HL-60/S4 (cell line): ENCODE measurements around the gene AMBP.
"Not testable (repeated sequence)": the region's sequence is repeated elsewhere in the genome, so short reads cannot be mapped to it uniquely, and the experiment has no call there.

ENCODE experiments used
- in situ Hi-C: fragments of 300-500 bp; cut with MboI; formaldehyde crosslinking; loops from 2 replicates; pipeline ENCODE4 v1.14.3; 2022; ENCODE audit warnings: low sequenced_read_pairs

The AMBP gene

DNA sequence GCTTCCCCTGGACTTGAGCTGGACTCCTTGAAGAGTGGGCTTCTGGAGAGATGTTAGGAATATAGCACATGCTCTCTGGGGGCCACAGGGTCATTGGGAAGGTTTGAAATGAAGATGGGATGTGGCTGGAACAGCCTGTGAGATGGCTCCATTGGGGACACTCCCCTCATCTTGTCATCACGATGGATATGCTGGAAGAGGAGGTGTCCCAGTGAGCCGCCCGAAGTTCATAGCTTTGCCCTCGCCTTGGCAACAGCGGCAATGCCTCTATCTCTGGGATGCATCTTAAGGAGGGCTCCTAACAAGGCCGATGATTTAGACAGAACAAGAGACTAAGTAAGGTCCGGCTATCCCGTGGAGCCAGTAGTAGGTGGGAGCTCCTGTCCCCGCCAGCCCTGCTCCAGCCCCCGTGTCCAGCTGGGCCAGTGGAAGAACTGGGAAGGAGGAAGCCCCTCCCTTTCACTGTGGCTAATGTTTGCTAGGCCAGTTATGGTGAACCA, 23.9 kb downstream of the AMBP start:
- in situ Hi-C loops = no loop called here

DNA sequence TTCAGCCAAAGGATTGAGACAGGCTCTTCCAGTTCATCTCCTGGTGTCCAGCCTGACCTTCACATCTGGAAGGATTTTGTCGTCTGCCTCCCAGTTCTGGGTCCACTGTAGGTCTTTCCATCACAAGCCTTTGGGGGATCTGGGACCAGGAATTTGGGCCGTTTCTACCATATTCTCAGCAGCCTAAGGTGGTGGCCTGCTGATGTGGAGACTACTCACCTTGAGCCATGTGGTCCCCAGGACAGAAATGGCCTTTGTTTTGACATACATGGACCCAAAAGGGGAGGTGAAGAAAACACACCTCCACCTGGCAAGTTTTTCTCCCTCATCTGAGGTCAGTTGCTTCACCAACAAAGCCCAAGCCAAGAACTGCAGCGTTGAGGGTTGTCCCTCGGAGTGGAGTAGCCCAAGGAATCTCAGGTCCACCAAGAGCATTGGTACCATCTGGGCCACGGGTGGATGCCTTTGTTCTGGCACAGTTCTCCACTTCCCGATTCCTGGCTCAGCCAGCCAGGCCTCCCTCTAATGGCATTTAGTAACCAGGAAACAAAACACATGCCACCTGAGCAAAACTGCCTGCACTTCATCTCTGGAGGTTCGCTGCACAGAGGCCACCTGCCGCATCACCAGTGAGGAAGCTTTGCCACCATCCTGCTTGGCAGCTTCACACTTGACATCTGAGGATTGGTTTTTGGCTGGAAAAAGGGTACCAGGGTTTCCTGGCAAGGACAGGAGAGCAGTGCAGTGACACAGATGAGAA, 24.7 kb downstream of the AMBP start:
- in situ Hi-C loops = no loop called here

DNA sequence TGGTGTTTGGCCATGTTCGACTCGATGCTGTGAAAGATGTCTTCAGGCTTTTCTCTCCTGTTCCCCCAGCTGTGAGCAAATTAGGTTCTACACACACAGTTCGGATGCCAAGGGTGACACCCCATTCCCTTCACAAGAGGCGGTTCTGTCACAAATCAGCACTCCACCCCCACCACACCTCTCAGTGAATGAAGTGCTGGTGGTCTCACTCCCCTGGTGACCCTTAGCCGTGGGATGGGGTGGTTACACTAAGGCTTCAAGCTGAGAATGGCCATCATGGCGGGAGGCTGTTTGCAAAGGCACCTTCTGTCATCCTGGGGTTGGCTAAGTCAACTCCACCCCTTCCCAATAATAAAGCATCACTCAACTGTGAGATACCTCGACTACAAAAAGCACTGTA, 26.4 kb downstream of the AMBP start:
- in situ Hi-C loops = no loop called here

DNA sequence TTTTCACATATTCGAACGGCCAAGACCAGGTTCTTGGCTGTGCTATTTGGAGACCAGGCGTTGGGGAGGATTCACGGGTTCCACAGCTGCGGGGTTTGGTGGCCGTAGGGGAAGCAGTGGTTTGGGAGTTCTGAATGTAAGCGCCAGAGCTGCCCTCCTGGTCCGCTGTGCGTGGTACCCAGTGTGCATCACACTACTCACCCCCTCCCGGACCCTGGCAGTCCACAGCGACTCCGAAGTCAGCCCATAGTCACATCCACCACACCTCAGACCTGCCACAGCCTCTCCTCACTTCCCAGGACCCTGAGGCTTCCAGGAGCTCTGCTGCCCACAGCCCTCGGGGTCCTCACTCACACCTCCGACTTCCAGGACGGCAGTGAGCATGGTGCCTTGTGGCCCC, 26.8 kb downstream of the AMBP start:
- in situ Hi-C loops = no loop called here

DNA sequence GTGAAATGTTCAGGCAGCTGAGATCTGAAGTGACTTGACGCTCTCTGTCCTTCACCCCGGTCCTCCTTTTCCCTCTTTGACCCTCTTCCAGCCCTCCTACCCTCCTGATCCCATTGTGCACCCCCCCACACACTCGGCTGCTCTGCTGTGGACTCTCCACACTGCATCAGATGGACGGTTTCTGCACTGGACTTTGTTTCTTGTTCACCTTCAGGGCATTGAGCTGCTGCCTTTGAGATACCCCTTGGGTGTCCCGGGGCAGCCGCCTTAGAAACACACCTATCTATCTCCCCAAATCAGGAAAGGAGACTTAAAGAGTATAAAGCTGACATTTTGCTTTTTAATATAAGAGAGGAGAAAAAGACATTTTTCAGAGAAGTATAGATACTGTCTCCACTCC, 27.5 kb downstream of the AMBP start:
- in situ Hi-C loops = no loop called here

DNA sequence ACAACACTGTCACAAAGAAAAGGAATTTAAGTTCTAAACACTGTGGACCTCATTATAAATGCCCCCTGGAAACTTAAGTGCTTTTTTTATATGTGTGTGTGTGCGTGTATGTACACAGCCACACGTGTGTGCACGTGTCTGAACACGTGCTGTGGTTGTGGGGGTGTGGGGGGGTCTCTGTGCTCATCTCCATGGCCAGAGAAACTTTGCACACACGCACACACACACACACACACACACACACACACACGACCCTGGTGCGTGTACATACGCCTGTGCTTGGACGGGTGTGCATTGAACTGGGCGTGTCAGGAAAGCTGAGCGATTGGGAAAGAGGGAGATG, 27.9 kb downstream of the AMBP start:
- in situ Hi-C loops = no loop called here

DNA sequence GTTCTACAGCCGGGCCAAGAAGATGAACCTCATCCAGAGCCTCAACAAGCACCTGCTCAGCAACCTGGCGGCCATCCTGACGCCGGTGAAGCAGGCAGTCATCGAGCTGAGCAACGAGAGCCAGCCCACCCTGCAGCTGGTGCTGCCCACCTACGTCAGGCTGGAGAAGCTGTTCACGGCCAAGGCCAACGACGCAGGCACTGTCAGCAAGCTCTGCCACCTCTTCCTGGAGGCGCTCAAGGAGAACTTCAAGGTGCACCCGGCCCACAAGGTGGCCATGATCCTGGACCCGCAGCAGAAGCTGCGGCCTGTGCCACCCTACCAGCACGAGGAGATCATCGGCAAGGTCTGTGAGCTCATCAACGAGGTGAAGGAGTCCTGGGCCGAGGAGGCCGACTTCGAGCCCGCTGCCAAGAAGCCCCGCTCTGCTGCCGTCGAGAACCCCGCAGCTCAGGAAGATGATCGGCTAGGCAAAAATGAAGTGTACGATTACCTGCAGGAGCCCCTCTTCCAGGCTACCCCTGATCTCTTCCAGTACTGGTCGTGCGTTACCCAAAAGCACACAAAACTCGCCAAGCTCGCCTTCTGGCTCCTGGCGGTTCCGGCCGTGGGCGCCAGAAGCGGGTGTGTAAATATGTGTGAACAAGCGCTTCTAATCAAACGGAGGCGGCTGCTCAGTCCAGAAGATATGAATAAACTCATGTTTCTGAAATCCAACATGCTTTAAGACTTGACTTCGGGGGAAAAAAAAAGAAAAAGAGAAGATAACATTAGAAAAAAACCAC, 28.5 kb downstream of the AMBP start:
- in situ Hi-C loops = no loop called here

DNA sequence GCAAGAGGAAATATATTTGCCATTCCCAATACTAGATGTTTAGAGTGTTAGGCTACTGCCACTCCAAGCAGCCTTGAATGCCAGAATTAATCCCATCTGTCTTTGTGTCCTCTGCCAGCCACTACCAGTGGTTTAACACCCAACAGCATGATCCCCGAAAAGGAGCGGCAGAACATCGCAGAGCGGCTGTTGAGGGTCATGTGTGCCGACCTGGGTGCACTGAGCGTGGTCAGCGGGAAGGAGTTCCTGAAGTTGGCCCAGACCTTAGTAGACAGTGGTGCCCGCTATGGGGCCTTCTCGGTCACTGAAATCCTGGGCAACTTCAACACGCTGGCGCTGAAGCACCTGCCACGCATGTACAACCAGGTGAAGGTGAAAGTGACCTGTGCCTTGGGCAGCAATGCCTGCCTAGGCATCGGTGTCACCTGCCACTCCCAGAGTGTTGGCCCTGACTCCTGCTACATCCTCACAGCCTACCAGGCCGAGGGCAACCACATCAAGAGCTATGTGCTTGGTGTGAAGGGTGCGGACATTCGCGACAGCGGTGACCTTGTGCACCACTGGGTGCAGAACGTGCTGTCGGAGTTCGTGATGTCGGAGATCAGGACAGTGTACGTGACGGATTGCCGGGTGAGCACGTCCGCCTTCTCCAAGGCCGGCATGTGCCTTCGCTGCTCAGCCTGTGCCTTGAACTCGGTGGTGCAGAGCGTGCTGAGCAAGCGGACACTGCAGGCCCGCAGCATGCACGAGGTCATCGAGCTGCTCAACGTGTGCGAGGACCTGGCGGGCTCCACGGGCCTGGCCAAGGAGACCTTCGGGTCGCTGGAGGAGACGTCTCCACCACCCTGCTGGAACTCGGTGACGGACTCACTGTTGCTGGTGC, 29.3 kb downstream of the AMBP start:
- in situ Hi-C loops = no loop called here

DNA sequence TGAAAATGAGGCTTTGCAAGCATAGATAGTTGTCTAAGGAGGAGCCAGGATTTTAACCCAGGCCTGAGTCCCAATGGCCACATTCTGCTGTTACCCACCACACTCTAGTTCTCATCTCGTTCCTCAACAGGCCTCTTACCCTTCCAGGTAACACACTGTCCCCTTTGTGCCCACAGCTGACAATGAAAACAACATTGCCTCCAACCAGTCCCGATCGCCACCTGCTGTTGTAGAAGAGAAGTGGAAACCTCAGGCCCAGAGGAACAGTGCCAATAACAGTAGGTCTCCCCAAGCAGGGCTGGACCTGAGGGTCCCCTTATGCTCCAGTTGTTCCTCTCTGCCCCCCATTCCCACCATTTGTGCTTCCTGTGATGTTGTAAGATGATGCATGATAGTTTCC, 30.4 kb downstream of the AMBP start:
- in situ Hi-C loops = no loop called here

DNA sequence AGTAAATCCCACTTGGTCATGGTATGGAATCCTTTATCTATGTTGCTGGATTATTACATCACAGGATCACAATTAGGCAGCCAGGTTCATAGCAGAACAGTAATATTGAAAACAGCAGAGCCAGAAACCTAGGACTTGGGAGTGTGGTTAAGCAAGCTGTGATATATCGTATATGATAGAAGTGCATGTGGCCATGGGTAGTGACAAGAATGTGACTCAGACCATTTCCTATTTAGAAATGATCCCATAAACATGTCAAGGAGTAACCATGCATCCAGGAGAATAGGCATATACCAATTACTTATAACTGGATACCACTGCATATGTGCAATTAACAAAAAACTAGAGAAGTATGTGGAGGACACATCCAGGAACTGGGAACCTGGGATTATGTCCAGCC, 31.2 kb downstream of the AMBP start:
- in situ Hi-C loops = no loop called here

DNA sequence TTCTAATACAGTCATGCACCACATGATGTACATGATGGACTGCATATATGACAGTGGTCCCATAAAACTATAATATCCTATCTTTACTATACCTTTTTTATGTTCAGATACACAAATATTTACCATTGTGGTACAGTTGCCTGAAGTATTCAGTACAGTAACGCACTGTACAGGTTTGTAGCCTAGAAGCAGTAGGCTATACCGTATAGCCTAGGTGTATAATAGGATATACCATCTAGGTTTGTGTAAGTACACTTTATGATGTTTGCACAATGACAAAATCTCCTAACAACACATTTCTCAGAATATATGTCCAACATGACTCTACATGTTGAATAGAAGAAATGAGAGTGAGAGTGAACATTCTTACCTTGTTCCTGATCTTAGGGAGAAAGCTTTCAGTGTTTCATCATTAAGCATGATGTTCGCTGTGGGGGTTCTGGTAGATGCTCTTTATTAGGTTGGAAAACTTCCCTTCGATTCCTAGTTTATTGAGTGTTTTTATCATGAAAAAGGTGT, 31.8 kb downstream of the AMBP start:
- in situ Hi-C loops = no loop called here

DNA sequence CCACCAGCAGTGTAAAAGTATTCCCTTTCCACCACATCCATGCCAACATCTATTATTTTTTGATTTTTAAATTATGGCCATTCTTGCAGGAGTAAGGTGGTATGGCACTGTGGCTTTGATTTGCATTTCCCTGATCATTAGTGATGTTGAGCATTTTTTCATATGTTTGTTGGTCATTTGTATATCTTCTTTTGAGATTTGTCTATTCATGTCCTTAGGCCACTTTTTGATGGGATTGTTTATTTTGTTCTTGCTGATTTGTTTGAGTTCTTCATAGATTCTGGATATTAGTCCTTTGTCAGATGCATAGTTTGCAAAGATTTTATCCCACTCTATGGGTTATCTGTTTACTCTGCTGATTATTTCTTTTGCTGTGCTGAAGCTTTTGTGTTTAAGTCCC, 34.4 kb downstream of the AMBP start:
- in situ Hi-C loops = not testable (repeated sequence)

DNA sequence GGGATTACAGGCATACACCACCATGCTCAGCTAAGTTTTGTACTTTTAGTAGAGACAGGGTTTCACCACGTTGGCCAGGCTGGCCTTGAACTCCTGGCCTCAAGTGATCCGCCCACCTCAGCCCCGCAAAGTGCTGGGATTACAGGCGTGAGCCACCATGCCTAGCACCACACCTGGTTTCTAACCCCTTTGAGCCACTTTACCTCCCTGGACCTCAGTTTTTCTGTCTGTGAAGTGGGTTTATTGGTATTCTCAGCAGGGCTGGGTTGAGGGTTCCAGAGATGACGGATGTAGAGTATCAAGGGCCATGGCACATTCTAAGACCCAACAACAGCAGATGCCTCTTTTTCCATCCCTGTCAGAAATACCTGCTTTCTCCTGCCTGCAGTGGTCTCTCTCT, 38.6 kb downstream of the AMBP start:
- in situ Hi-C loops = no loop called here

DNA sequence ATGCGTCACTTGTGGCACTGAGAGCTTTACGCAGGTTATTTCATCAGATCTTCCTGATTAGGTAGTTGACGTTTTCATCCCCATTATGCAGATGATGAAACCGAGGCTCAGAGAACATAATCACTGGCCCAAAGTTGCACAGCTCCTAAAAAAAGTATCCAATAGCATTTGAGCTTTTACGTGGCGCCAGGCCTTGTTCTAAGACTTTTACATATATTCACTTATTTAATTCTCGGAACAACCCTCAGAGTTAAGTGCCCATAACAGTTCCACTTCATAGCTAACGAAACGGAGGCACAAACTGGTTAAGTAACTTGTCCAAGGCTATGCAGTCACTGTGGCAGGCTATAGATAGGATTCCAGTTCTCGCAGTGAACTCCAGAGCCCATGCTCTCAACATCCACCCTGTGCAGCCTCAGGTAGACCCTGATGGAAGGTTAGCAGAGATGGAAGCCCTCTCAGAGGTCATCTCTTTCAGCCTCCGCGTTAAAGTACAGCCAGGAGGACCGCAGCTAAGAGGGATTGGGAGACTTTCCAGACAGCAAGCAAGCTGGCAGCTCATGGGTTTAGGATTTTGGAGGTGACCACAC, 39.3 kb downstream of the AMBP start:
- in situ Hi-C loops = no loop called here

DNA sequence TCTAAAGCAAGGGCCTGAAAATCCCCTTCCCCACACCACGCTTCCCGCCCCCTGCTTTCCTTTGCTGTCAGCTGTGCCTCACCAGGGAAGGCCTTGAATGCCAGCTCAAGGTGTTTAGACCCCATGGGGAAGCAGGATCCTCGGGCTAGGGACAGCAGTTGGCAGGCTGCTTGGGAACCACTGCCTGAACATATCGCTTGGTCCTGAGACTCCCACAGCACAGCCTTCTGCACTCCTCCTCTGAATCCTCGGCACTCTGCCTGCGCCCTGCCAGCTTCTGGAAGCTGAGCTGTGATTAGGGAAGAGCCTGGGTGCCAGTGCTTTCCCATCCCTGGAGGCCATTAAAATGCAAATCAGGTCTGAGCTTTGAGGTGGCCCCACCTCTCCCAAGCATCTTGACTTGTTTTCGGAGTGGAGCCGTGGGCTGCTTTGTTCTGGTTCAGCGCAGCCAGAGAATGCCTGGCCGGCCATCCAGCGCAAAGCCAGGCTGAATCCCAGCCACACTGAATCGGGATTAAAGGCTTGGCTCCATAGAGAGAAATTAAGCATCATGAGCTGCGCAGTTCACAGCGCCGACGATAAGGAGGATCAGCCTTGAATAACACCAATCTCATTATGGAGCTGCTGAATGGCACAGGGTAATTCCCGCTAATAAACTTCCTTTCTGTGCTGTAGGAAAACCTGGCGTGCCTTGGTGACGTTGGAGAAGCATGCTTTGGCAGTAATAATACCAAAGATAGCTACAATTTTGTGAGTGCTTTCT, 40.0 kb downstream of the AMBP start:
- in situ Hi-C loops = no loop called here

DNA sequence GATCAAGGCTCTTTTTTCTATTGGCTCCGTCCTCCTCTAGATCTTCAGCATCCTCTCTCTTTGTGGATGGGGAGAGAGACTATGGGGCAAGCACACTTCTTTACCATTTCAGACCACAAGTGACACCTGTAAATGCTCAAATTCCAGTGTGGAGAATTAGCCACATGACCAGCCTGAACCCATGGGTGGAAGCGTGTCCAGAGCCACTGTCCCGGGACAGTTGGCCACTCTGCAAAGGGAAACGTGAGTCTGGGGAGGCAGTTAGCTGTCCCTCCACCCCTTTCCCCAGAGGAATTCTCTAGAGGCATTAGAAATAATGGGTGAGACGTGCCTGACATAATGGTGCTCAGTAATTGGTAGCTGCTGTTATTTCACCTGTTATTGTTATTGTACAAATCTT, 40.9 kb downstream of the AMBP start:
- in situ Hi-C loops = no loop called here

DNA sequence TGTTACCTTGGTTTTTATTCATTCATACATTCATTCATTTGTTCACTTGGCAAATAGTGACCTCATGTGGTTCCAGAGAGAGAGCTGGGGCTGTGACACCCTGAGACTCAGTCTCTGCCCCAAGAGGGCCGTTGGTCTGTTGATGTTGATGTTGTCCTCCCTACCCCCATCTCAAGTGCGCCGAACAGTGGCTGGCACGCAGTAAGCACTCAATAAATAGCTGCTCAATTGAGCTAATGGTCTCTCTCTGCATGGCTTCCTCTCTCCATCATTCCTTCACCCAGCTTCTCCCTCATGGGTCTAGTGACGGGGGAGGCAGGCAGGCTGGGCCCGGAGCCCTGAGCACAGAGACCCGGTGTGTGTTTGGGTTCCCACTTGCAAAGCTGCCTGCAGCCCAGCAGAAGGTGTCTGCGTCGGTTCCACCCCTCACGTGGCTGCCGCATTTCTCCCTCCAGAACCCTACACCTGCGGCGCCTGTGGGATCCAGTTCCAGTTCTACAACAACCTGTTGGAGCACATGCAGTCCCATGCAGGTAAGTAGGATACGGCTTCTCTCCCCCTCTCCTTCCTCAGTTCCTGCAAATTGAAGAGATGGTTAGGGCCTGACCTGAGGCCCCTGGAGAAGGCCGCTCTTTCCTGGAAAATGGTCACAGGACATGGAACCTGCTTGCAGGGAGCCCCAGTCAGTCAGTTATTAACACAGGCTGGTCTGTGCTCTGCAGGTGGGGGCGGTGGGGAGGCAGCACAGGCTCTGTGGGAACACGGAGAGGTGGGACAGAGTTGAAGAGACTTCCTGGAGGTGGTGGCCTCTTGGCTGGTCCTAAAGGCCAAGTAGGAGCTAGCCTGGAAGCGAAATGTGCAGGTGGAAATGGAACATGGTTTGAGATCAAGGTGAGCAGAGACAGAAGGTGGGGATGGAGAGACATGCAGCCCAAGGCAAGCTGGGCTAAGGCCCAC, 42.0 kb downstream of the AMBP start:
- in situ Hi-C loops = no loop called here

DNA sequence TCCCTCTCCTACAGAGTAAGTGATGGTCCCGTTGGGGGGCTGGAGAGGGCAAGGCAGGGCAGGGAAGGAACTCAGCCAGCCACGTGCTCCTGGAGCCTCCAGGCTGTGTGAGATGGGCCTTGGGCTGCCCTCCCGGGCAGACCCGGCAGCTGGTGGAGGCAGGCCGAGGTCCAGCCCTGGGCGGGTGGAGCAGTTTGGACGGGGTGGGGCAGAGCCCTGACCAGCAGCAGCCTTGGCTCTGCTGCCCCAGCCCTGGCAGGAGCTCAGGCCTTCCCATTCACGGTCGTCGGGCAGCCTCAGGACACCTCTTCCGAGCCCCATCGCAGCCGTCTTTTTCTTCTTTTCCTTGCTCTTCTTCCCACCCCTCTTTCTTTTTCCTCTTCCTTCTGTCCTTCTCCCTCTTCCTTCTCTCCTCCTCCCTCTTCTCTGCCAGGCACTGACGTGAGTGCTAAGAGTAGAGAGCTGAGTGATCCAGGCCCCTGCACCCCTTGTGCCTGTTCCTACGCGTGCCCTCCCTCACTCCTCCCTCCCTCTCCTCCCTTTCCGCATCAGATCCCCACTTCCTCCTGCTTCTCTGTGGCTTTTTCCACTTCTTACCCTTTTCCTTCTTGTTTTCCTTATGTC, 42.8 kb downstream of the AMBP start:
- in situ Hi-C loops = no loop called here

DNA sequence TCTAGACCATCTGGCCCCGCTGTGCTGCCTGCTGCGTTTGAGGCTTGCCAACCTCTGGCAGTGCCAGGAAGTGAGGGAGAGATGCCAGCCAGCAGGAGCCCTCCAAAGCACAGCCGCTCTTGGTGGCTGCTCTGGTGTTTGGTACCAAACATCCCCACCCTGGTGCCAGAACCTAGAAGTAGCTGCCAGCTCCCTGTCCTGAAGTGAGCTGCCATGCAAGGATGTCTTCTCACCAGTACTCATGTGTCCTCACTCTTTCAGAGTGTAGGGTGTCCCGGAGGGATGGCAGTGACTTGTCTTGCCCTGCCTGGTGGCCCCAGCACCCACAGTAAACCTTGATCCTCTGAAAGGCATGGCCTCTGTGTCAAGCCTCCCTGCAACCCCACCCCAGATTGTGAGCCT, 43.4 kb downstream of the AMBP start:
- in situ Hi-C loops = no loop called here
